Karpas-422 (cell line): ENCODE results near the gene GDF9. TPM values are rescaled to one million over a fixed set of nuclear protein-coding genes. Genes with fewer than 3 reads are reported as not detected.

Experiments
- DNase-seq: peaks from one replicate; pipeline ENCODE4 v3.0.0-alpha.2; 2015
- H2AFZ ChIP-seq: fragments of 200-600 bp; sonication (generic); 2 replicates; pipeline ENCODE4 v1.6.1; 2014; ENCODE audit warnings: antibody characterized with exemption, low read length, mixed read lengths
- H3K27ac ChIP-seq: fragments of 200-600 bp; sonication (generic); 2 replicates; pipeline ENCODE4 v1.5.1; 2014; ENCODE audit warnings: mild to moderate bottlenecking, low read length, moderate library complexity
- H3K27me3 ChIP-seq: fragments of 200-600 bp; sonication (generic); 2 replicates; pipeline ENCODE4 v1.6.1; 2014; ENCODE audit warnings: low read length, mixed read lengths
- H3K36me3 ChIP-seq: fragments of 200-600 bp; sonication (generic); 2 replicates; pipeline ENCODE4 v1.6.1; 2014; ENCODE audit warnings: low read length, mixed read lengths; ENCODE audit not compliant: insufficient read depth
- H3K4me1 ChIP-seq: fragments of 200-600 bp; sonication (generic); 2 replicates; pipeline ENCODE4 v1.6.1; 2014; ENCODE audit warnings: mild to moderate bottlenecking, low read length, mixed read lengths
- H3K4me2 ChIP-seq: fragments of 200-600 bp; sonication (generic); 2 replicates; pipeline ENCODE4 v1.6.1; 2014; ENCODE audit warnings: low read length, low read depth, mild to moderate bottlenecking; ENCODE audit not compliant: poor library complexity, severe bottlenecking
- H3K4me3 ChIP-seq: fragments of 200-600 bp; sonication (generic); 2 replicates; pipeline ENCODE4 v1.5.1; 2014; ENCODE audit warnings: mild to moderate bottlenecking, antibody characterized with exemption, low read length, mixed read lengths
- H3K79me2 ChIP-seq: fragments of 200-600 bp; sonication (generic); 2 replicates; pipeline ENCODE4 v1.6.1; 2014; ENCODE audit warnings: mild to moderate bottlenecking, low read length, mixed read lengths
- H3K9ac ChIP-seq: fragments of 200-600 bp; sonication (generic); 2 replicates; pipeline ENCODE4 v1.6.0; 2014; ENCODE audit warnings: low read length
- H3K9me2 ChIP-seq: fragments of 200-600 bp; sonication (generic), shearing (Covaris generic); replicated peaks from 2 replicates; pipeline ENCODE4 v1.6.0; 2014; ENCODE audit warnings: mild to moderate bottlenecking, low read length, moderate library complexity; ENCODE audit not compliant: insufficient read depth
- H3K9me3 ChIP-seq: fragments of 300-700, 200-600 bp; sonication (generic); 2 replicates; pipeline ENCODE4 v1.6.1; 2014; ENCODE audit warnings: low read length, mixed read lengths
- H4K20me1 ChIP-seq: fragments of 200-600 bp; sonication (generic); 2 replicates; pipeline ENCODE4 v1.6.1; 2014; ENCODE audit warnings: mild to moderate bottlenecking, antibody characterized with exemption, low read length, low read depth; ENCODE audit not compliant: insufficient read depth
- total RNA-seq: library from RNA; depleted of rRNA; stranded (reverse); fragments of >200 nt; shearing (Covaris generic); gene quantifications from 2 replicates; pipeline ENCODE4 v1.2.3, GENCODE V29; 2014; ENCODE audit warnings: low replicate concordance

GDF9 gene
- total RNA-seq, 1 experiment from 2014 or later = 1.2 TPM

DNA sequence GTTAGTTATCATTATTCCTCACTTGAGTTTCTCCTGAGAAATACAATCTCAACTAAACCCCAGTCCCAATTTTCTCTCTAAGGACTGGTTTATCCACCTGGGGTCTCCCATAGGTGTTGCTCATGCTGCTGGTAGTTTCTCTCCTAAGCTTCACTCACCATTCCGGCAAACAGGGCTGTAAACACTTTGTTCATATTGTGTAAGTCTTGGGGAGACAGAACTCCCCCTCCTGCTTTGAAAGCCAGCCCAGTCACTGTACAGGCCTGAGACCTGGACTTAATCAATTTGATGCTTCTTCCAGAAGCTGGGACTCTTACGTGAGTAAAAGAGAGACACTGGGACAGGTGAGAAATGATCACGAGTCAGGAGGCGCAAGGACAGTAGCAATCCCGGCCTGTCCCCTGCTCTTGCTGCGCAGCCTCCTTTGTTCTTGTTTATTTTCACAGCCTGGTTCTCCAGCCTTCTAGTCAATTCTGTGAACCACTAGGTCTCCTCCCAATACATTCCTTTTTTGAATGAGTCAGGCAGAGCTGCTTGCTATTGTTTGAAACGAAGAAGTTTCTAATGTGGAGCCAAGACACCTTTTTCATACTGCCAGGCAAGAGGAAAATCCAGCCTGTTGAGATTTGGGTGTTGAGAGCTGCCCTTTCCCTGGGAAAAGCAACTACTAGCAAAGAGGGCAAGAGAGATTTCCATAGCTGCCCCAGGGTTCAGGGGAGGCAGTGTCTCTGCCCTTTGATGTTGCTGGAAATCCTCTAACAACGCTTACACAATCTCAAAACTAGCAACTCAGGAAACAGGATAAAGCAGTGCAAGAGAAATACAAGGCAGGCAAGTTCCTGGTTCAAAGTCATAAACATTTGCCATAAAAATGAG lies 26.6 kb downstream of the GDF9 start:
- H3K27me3 ChIP-seq = no peaks in the 10 kb centered on the region
- H3K27ac ChIP-seq = no peak overlapping the region
- no peak overlapping the region for H3K4me2 ChIP-seq
- no peaks in the 10 kb centered on the region for H3K9me3 ChIP-seq
- H4K20me1 ChIP-seq = no peaks in the 10 kb centered on the region
- no peaks in the 10 kb centered on the region for H3K4me1 ChIP-seq
- no peaks in the 10 kb centered on the region for H3K36me3 ChIP-seq
- H2AFZ ChIP-seq = no peak overlapping the region
- H3K9ac ChIP-seq = no peak overlapping the region
- no peaks in the 10 kb centered on the region for H3K9me2 ChIP-seq
- H3K4me3 ChIP-seq = no peak overlapping the region
- no peak for DNase-seq
- H3K79me2 ChIP-seq = no peaks in the 10 kb centered on the region

DNA sequence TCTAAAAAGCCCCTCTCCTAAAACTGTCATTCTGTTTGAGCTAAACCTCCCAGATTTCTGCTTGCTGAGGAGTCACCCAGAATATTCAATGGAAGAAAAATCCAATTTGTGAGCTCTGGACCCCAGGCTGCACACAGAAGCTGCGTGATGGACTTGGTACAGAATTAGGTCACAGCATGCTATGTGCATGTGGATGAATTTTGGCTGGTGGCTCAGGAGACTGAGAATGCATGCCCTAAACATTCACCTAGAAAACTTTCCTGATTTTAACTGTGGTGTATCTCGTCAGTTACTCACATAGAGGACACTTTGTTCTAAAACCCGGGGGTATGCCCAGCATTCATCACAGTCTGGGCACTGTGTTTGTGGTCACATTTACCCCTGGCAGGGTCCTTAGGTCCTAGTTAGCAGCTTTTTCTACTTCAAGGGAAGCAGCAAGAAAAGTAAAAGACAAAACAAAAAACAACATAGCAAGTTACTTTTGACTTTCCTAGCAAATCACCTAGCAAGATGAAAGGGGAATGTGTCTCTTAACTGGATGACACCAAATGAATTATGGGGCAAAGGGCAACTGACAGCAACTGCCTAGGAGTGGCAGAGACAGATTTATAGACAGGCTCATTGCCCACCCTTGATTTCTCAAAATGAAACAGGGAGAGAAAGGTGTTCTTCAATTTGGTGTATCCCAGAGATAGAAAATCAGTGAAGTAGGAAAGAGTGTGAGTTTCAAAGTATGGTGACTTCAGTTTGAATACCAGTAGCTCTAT lies 27.6 kb downstream of the GDF9 start:
- Histone ChIP-seq H3K9me2 (no peaks in the 10 kb centered on the region), H3K9me3 (no peaks in the 10 kb centered on the region), H3K4me3 (no peak overlapping the region), H4K20me1 (no peaks in the 10 kb centered on the region), H3K9ac (no peak overlapping the region), H3K27ac (no peak overlapping the region), H2AFZ (no peak overlapping the region), H3K4me1 (no peaks in the 10 kb centered on the region), H3K4me2 (no peak overlapping the region), H3K36me3 (no peaks in the 10 kb centered on the region), H3K27me3 (no peaks in the 10 kb centered on the region), H3K79me2 (no peaks in the 10 kb centered on the region)
- DNase-seq = no peak

DNA sequence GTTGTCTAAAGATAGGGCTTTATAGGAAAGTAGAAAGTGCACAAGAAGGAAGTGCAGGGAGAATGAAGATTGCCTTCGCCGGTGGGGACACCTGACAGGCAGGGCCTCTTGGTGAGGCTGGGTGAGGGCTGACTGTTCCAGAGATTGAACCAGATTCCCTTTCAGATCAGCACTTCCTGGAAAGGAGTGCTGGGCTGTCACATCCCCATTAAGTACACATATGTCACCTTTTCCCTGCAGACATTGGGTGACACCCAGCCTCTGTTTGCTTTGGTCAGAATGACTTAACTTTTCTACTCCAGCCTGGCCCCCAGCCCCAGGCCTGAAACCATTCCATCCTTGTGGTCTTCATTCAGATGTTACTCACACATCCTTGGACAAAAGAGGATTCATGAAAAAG lies 28.4 kb downstream of the GDF9 start:
- no peak for DNase-seq
- no peak overlapping the region for H3K9ac ChIP-seq
- H3K27ac ChIP-seq = no peak overlapping the region
- H4K20me1 ChIP-seq = no peaks in the 10 kb centered on the region
- H3K27me3 ChIP-seq = no peaks in the 10 kb centered on the region
- H2AFZ ChIP-seq = no peak overlapping the region
- no peak overlapping the region for H3K4me3 ChIP-seq
- no peaks in the 10 kb centered on the region for H3K9me2 ChIP-seq
- no peaks in the 10 kb centered on the region for H3K4me1 ChIP-seq
- H3K9me3 ChIP-seq = no peaks in the 10 kb centered on the region
- H3K36me3 ChIP-seq = no peaks in the 10 kb centered on the region
- no peak overlapping the region for H3K4me2 ChIP-seq
- no peaks in the 10 kb centered on the region for H3K79me2 ChIP-seq

DNA sequence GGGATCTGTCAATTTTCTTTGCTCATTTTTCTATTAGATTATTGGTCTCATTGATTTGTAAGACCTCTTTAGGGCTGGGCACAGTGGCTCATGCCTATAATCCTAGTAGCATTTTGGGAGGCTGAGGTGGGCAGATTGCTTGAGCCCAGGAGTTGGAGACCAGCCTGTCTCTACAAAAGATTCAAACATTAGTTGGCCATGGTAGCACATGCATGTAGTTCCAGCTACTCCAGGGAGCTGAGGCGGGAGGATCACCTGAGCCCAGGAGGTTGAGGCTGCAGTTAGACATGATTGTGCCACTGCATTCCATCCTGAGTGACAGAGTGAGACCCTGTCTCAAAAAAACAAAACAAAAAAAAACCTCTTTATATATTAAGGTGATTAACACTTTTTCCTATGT lies 29.4 kb downstream of the GDF9 start:
- Histone ChIP-seq H3K9me3 (no peaks in the 10 kb centered on the region), H3K27ac (no peak overlapping the region), H4K20me1 (no peaks in the 10 kb centered on the region), H3K79me2 (no peaks in the 10 kb centered on the region), H3K27me3 (no peaks in the 10 kb centered on the region), H3K4me2 (no peak overlapping the region), H3K4me1 (no peaks in the 10 kb centered on the region), H3K36me3 (no peaks in the 10 kb centered on the region), H3K9me2 (no peaks in the 10 kb centered on the region), H3K4me3 (no peak overlapping the region), H3K9ac (no peak overlapping the region), H2AFZ (no peak overlapping the region)
- no peak for DNase-seq

DNA sequence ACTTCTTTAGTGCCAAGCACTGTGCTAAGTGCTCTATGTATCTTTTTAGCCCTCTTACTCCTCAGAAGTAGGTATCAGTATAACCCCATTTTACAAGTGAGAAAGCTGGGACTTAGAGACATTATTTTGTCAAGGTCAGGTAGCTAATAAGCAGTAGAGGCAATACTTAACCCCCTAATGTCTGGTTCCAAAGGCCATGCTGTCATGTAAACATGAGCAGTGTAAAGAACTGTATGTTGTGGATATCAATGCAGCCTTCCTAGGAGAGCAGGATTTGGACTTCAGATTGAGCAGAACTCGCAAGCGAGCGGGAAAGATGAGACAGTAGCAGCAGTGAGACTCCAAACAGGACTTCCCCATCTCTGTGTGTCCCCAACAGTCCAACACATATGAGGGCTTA lies 32.2 kb downstream of the GDF9 start:
- Histone ChIP-seq H3K27ac (no peak overlapping the region), H3K4me1 (peaks cover 8% of the 10 kb centered on the region), H3K36me3 (no peaks in the 10 kb centered on the region), H3K27me3 (no peaks in the 10 kb centered on the region), H3K9me2 (no peaks in the 10 kb centered on the region), H3K9me3 (no peaks in the 10 kb centered on the region), H4K20me1 (0 out of 2 replicates have a peak, but pooled peaks cover 3% of the 10 kb centered on the region), H3K9ac (no peak overlapping the region), H3K79me2 (no peaks in the 10 kb centered on the region), H3K4me3 (no peak overlapping the region), H3K4me2 (no peak overlapping the region), H2AFZ (no peak overlapping the region)
- no peak for DNase-seq

DNA sequence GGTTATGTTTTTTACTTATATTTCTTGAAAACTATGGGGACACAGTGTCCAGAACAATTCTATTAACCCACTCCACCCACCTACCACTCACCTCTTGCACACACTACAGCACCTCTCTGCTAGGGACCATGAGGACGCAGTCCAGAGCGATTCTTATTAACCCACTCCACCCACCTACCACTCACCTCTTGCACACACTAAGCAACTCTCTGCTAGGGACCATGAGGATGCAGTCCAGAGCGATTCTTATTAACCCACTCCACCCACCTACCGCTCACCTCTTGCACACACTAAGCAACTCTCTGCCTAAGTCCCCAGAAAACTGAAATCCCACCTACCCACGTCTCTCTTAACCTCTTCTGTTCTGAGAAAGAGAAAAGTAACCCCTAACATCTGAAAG lies 33.7 kb downstream of the GDF9 start:
- no peak overlapping the region for H3K27ac ChIP-seq
- no peak overlapping the region for H3K4me3 ChIP-seq
- no peak for DNase-seq
- H4K20me1 ChIP-seq = 0 out of 2 replicates have a peak, but pooled peaks cover 3% of the 10 kb centered on the region
- H3K36me3 ChIP-seq = no peaks in the 10 kb centered on the region
- no peaks in the 10 kb centered on the region for H3K9me3 ChIP-seq
- no peaks in the 10 kb centered on the region for H3K79me2 ChIP-seq
- H2AFZ ChIP-seq = no peak overlapping the region
- H3K4me1 ChIP-seq = peaks cover 8% of the 10 kb centered on the region
- no peaks in the 10 kb centered on the region for H3K27me3 ChIP-seq
- no peaks in the 10 kb centered on the region for H3K9me2 ChIP-seq
- H3K4me2 ChIP-seq = no peak overlapping the region
- H3K9ac ChIP-seq = no peak overlapping the region

DNA sequence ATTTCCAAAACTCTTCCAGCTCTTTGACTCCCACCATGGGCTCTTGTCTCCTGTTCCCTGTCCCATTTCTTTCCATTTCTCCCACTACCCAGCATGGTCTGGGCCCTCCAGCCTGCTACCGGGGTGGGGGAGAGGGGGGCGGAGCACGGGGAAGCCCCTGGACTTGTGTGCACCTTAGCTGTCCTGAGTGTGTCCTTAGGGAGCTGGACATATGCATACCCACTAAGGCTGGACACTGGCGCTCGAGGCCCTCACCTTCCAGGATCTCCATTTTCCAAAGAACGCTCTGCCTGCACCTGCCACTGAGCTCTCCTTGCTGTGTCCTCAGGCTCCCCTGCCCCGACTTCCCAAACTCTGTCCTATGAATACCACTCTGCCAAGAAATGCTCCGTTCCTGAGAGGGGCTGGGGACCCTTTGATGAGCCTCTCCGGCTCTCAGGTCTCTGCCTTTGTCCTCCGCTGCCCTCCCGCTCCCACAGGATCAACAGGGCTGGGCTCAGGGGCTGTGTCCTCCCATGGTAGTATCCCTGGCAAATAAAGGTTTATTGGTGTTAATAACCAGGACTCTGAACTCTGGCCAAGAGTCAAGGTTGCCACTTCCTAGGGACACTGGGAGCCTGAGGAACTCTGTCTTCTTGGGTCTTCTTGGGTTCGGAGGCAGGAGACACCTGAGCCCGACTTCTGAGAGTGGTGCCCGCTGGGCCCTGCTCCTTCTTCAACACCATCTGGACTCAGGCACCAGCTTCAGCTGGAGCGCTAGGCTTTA lies 35.0 kb downstream of the GDF9 start:
- no peaks in the 10 kb centered on the region for H3K36me3 ChIP-seq
- no peak overlapping the region; the same call in 1 of the 2 replicates for H3K9ac ChIP-seq
- H2AFZ ChIP-seq = 0 out of 2 replicates have a peak overlapping the region, but pooled peaks have one; percentile 96
- H4K20me1 ChIP-seq = 0 out of 2 replicates have a peak, but pooled peaks cover 3% of the 10 kb centered on the region
- no peaks in the 10 kb centered on the region for H3K27me3 ChIP-seq
- H3K9me2 ChIP-seq = no peaks in the 10 kb centered on the region
- no peak for DNase-seq
- no peak overlapping the region for H3K27ac ChIP-seq
- peak overlapping the region; percentile 85; the same call in 1 of the 2 replicates for H3K4me3 ChIP-seq
- H3K9me3 ChIP-seq = no peaks in the 10 kb centered on the region
- H3K79me2 ChIP-seq = no peaks in the 10 kb centered on the region
- H3K4me1 ChIP-seq = peaks cover 8% of the 10 kb centered on the region
- H3K4me2 ChIP-seq = peak overlapping the region; percentile 84
